ENCODE data around the gene KL. TPM values are rescaled to one million over a fixed set of nuclear protein-coding genes. Genes with fewer than 3 reads are reported as not detected.

KL gene
- total and polyA plus RNA-seq, 2 donors (not counting 1 experiment from before 2014, with no cell fraction given) = 0.07 TPM; not detected in 1

DNA sequence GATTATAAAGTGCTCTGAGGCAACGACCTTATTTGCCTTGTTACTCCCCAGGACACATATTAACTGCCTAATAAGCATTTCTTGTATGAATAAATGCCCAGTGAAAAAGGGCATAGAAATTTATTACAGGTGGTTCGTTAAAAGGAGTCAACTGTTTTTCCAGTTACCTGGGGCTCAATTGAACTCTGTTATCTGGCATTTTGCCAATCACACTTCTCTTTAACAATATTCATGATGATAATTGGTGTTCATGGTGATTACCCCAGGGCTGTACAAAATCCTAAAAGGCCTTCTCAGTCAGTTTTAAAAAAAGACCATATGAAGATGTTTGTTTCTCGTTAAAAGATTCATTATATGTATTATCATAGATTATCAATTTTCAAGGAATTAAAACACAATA lies 57.1 kb downstream of the KL start:
- ChIA-PET POLR2A (no interaction called here), CTCF (no interaction called here)
- Mint-ChIP-seq H3K4me1 (no peaks in the 10 kb centered on the region), H3K9me3 (ENCODE audit: insufficient read depth) (no peaks in the 10 kb centered on the region), H3K27ac (no peak overlapping the region), H3K4me3 (no peak overlapping the region), H3K27me3 (no peaks in the 10 kb centered on the region)
- no peaks in the 10 kb centered on the region for H3K27me3 ChIP-seq (replicated peaks in 1 of 4; ENCODE audit: control extremely low read depth in 1 of 4, control insufficient read depth in 3 of 4, insufficient read depth in 4 of 4, low read length in 3 of 4)
- intact Hi-C loops (cut with micrococcal nuclease) = no loop called here
- H3K4me2 ChIP-seq (replicated peaks; ENCODE audit: low read depth, low read length, poor library complexity, severe bottlenecking) = no peak overlapping the region
- H3K27ac ChIP-seq (ENCODE audit: low read length in 2 of 2) = no peak overlapping the region
- ATAC-seq (ENCODE audit: low read depth) = no peak
- no CpG with 5 or more reads among the region's 3 CpGs for WGBS (ENCODE audit: insufficient coverage)
- no peak overlapping the region for H2AFZ ChIP-seq (ENCODE audit: insufficient read depth, low read depth, low read length, poor library complexity, severe bottlenecking)
- no peak for TF ChIP-seq EZH2 (IDR thresholded peaks at IDR 0.05; ENCODE audit: borderline replicate concordance, insufficient read depth, low read depth, low read length, poor library complexity, severe bottlenecking)
- TF ChIP-seq, protein P1, sequence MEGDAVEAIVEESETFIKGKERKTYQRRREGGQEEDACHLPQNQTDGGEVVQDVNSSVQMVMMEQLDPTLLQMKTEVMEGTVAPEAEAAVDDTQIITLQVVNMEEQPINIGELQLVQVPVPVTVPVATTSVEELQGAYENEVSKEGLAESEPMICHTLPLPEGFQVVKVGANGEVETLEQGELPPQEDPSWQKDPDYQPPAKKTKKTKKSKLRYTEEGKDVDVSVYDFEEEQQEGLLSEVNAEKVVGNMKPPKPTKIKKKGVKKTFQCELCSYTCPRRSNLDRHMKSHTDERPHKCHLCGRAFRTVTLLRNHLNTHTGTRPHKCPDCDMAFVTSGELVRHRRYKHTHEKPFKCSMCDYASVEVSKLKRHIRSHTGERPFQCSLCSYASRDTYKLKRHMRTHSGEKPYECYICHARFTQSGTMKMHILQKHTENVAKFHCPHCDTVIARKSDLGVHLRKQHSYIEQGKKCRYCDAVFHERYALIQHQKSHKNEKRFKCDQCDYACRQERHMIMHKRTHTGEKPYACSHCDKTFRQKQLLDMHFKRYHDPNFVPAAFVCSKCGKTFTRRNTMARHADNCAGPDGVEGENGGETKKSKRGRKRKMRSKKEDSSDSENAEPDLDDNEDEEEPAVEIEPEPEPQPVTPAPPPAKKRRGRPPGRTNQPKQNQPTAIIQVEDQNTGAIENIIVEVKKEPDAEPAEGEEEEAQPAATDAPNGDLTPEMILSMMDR (IDR thresholded peaks at IDR 0.05) = no peak
- no peak for DNase-seq
- no peaks in the 10 kb centered on the region for H4K20me1 ChIP-seq (ENCODE audit: control insufficient read depth, insufficient read depth, low read length, poor library complexity, severe bottlenecking)
- no peak overlapping the region for H3K4me3 ChIP-seq (ENCODE audit: control extremely low read depth in 1 of 5, extremely low read depth in 1 of 5, insufficient read depth in 1 of 5, low read depth in 2 of 5, low read length in 4 of 5)
- no peaks in the 10 kb centered on the region for H3K9me3 ChIP-seq (ENCODE audit: control extremely low read depth in 1 of 3, control insufficient read depth in 2 of 3, insufficient read depth in 1 of 3, low read length in 2 of 3)
- no peaks in the 10 kb centered on the region for H3K79me2 ChIP-seq (ENCODE audit: control insufficient read depth, insufficient read depth, low read length)
- H3K36me3 ChIP-seq (replicated peaks in 1 of 2; ENCODE audit: control extremely low read depth in 1 of 2, control insufficient read depth in 1 of 2, extremely low read depth in 1 of 2, insufficient read depth in 2 of 2, low read length in 1 of 2) = no peaks in the 10 kb centered on the region
- no peaks in the 10 kb centered on the region for H3K4me1 ChIP-seq (ENCODE audit: control insufficient read depth in 2 of 2, insufficient read depth in 2 of 2, low read length in 2 of 2)
- no peak overlapping the region for H3K9ac ChIP-seq (ENCODE audit: low read length)

DNA sequence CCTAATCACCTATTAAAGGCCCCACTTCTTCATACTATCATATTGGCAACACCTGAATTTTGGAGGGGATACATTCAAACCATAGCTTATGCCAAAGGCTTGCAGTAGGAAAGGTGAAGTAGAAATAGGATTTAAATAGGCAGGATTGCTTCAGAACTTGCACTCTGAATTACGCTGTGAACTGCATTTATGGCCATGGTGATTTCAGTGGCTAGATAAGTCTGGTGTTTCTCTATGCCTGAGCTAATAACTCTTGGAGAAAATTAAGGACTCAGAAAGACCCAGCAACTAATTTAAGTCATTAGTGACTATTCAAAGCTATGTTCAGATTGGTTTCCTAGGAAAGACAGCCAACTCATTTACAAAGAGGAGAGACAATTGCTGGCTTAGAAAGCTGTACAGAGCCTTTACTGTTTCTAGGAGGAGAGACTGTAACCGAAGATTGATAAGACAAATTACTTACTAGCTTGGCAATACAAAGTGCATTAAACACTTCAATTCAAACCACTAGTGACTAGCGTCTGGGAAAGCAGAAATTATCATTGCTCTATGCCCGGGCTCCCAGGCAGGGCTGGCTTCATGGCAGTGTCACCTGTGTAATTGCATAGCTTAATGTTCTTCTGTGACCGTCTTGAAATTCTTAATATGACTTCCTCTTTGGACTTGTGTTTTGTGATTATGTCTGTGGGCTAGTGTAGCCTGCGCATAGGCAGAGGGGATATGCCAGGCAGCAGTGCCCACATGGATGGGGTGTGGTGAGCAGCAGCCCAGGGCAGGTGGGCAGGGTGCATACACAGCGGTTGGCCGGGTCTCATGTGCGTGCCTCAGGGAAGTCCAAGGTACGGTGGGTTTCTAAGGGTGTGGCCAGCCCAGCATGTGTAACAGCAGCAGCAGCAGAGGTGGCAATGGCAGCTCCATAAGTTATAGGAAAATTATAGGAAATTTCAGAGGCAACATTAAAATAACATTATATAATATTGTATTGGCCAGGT lies 60.1 kb downstream of the KL start:
- H3K36me3 ChIP-seq (replicated peaks in 1 of 2; ENCODE audit: control extremely low read depth in 1 of 2, control insufficient read depth in 1 of 2, extremely low read depth in 1 of 2, insufficient read depth in 2 of 2, low read length in 1 of 2) = no peaks in the 10 kb centered on the region
- no peaks in the 10 kb centered on the region for H4K20me1 ChIP-seq (ENCODE audit: control insufficient read depth, insufficient read depth, low read length, poor library complexity, severe bottlenecking)
- Mint-ChIP-seq H3K9me3 (ENCODE audit: insufficient read depth) (no peaks in the 10 kb centered on the region), H3K27ac (no peak overlapping the region), H3K4me3 (no peak overlapping the region), H3K27me3 (peaks cover 5% of the 10 kb centered on the region), H3K4me1 (peaks cover 4% of the 10 kb centered on the region)
- WGBS (ENCODE audit: insufficient coverage) = 95% methylated on average over 8 of the region's 10 CpGs
- ChIA-PET POLR2A (no interaction called here), CTCF (no interaction called here)
- intact Hi-C loops (cut with micrococcal nuclease) = no loop called here
- ATAC-seq (ENCODE audit: low read depth) = no peak
- H3K4me2 ChIP-seq (replicated peaks; ENCODE audit: low read depth, low read length, poor library complexity, severe bottlenecking) = no peak overlapping the region
- no peaks in the 10 kb centered on the region for H3K9me3 ChIP-seq (ENCODE audit: control extremely low read depth in 1 of 3, control insufficient read depth in 2 of 3, insufficient read depth in 1 of 3, low read length in 2 of 3)
- TF ChIP-seq, protein P1 (IDR thresholded peaks at IDR 0.05) = no peak
- no peak for TF ChIP-seq EZH2 (IDR thresholded peaks at IDR 0.05; ENCODE audit: borderline replicate concordance, insufficient read depth, low read depth, low read length, poor library complexity, severe bottlenecking)
- H3K4me1 ChIP-seq (ENCODE audit: control insufficient read depth in 2 of 2, insufficient read depth in 2 of 2, low read length in 2 of 2) = no peaks in the 10 kb centered on the region
- H3K27ac ChIP-seq (ENCODE audit: low read length in 2 of 2) = no peak overlapping the region
- no peak for DNase-seq
- H3K9ac ChIP-seq (ENCODE audit: low read length) = no peak overlapping the region
- H3K79me2 ChIP-seq (ENCODE audit: control insufficient read depth, insufficient read depth, low read length) = no peaks in the 10 kb centered on the region
- no peak overlapping the region for H2AFZ ChIP-seq (ENCODE audit: insufficient read depth, low read depth, low read length, poor library complexity, severe bottlenecking)
- no peak overlapping the region for H3K4me3 ChIP-seq (ENCODE audit: control extremely low read depth in 1 of 5, extremely low read depth in 1 of 5, insufficient read depth in 1 of 5, low read depth in 2 of 5, low read length in 4 of 5)
- H3K27me3 ChIP-seq (replicated peaks in 1 of 4; ENCODE audit: control extremely low read depth in 1 of 4, control insufficient read depth in 3 of 4, insufficient read depth in 4 of 4, low read length in 3 of 4) = no peaks in the 10 kb centered on the region
